NOMO-1 (cell line): ENCODE data around the gene TPST2.

ENCODE experiments used
- DNase-seq, 2 experiments: peaks; one replicate each; lab custom pipeline; 2025; ENCODE audit not compliant: unreplicated experiment in 2 of 2; lab: John Stamatoyannopoulos, UW

TPST2 gene

DNA sequence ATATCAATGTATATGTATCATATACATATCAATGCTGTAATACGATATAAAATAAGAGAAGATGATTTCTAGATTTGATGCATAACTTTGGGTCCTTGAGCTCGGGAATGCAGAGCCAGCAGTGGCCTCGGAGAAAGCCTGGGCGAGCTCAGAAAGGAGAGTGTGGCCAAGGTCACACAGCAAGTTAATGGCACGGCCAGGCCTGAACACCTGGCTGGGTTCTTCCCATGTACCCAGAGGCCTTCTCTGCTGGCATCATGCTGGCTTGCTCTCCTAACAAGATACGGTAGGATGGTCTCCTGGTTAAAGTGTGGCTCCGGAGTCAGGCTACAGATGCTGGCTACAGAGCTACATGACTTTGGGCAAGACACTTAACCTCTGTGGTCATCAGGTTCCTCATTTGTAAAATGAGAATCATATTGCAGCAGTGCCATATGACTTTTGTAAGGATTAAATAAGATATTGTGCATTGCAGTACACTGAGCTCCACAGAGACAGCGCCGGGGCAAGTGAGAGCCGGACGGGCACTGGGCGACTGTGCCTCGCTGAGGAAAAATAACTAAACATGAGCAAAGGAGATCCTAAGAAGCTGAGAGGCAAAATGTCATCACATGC, 29.9 kb downstream of the TPST2 start:
- DNase-seq = peak; percentile 43 to 65

DNA sequence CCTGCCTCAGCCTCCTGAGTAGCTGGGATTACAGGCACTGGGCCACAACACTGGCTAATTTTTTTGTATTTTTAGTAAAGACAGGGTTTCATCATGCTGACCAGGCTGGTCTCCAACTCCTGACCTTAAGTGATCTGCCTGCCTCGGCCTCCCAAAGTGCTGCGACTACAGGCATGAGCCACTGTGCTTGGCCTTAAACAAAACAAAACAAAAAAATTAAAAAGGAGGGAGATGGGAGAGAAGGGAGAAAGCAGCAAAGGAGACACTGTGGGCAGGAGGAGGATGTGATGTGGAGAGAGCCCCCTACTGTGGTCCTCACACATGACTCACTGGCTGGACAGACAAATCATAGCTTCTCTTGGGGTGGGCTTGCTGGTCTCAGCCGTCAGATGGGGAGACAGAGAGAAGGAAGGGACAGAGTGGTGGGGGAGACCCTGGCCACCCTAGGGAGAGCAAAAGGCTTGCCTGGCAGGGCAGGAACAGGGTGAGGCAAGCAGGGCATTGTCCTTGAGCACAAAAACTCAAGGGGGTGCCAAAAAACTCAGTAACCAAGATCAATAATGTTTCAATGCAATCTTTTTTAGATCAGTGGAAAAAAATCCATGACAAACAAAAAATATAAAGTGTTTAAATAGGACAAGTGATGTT, 31.6 kb downstream of the TPST2 start:
- DNase-seq = no peak

DNA sequence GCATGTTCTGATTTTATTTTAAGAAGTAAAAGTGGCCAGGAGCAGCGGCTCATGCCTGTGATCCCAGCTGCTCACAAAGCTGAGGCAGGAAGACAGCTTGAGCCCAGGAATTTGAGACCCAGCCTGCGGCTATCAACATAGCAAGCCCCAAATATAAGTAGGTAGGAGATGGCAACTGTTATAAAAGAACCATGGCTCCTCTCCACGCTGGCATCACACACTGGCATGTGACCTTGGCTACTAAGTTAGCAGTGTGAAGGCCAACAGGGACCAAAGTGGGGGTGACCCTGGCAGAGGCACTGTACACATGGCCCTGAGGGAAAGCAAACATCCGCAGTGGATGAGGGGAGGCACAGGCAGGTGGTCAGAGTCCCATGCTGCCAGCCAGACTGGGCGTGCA, 33.0 kb downstream of the TPST2 start:
- no peak for DNase-seq

DNA sequence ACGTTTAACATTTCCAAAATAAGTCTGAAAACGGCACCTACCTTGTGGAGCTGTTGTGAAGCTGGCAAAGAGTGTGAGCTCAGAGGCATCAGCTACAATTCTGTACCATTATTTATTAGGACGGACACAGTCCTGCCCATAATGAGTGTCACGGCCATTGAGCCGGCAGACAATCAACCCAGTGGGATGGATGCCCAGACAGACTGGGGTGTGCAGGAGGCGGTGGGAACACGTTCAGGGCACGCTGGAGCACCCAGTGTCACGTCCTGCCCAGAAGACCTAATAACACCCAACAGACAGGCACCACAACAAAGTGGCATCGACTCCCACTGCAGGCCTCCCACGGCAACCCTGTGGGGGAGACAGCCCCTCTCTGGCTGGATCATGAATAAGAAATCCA, 34.5 kb downstream of the TPST2 start:
- no peak for DNase-seq

DNA sequence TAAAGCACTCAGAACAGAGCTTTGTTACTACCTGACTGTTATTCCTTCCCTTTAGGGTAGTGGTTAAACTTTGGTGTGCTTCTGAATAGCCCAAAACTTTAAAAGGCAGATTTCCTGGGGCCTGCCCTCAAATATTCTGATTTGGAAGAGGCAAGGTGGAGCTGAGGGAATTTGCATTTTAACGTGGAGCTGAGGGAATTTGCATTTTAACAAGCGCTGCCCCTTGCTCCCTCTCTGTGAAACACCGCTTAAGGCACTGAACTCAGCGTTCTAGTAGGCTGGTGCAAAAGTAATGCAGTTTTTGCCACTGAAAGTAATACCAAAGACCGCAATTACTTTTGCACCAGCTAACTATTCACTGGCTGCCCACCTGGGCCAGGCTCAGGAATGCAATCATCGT, 35.0 kb downstream of the TPST2 start:
- DNase-seq = no peak

DNA sequence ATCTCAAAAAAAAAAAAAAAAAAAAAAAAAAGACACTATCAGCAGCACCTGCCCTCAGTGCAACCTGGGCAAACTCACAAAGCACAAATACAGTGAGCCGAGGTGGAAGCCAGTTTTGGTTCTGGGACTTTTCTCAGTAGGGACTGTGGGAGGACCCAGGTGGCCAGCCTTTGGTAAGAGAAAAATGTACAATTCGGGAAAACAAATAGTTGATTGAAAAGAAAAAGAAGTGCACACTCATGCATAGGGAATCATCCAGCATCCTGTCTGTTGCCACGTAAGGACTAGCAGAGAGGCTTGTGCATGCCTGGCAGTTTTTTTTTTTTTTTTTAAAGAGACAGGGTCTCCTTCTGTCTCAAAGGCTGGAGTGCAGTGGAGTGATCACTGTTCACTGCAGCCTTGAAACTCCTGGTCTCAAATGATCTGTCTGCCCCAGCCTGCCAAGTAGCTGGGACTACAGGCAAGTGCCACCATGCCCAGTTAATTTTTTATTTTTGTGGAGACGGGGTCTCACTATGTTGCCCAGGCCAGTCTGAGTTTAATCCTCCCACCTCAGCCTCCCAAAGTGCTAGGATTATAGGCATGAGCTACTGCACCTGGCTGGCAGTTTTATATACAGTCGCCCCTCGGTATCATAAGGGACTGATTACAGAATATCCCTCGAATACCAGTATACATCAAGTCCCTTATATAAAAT, 36.7 kb downstream of the TPST2 start:
- DNase-seq = no peak

DNA sequence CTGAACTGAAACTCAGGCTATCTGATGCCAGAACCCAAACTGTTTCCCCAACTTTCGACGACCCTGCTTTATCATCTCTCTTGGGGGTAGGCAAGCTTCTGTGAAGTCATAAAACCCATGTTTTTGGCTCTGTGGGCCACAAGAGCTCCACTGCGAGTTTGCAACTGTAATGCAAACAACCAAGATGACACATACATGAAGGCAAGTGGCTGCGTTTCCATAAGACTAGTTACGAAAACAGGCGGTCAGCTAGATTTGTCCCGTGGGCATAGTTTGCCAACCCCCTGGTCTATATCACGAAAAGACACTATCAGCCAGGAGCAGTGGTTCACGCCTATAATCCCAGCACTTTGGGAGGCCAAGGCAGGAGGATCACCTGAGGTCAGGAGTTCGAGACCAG, 37.5 kb downstream of the TPST2 start:
- DNase-seq = no peak

DNA sequence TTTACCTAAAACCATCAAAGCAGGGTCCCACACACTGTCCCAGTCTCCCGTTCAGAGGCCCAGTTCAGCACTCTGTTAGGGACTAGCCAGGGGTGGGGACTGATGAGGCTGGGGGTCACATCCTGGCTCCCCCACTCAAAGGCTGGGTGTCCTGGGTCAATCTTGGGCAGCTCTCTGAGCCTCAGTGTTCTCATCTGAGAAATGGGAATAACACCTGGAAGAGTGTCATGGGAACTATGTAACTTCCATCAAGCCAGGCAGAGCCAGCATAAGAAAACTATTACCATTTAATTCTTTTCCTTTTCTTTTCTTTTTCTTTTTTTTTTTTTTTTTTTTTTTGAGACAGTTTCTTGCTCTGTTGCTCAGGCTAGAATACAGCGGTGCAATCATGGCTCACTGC, 38.4 kb downstream of the TPST2 start:
- DNase-seq = no peak

DNA sequence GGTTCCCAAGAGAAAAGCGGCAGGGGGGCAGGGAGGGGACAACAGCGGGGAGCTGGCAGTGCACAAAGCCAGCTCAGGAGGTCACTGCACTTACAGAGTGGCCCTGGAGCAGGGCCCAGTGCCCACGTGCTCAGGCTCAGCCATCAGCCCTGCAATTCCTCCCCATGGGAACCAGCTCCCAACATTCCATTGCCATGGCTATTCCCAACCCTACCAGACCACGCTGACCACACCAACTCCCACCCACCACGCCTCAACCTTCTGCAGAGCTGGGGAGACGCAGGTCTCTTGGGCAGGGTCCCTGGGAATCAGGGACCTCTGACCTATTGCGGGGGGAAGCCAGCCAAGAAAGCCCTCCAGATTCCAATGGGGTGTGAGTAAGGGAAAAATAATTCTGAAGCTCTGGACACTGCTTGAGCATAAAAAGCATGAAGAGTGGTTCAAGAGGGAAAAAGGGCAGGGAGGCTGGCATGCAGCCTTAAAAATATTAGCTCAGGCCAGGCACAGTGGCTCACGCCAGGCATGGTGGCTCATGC, 39.4 kb downstream of the TPST2 start:
- DNase-seq = no peak

DNA sequence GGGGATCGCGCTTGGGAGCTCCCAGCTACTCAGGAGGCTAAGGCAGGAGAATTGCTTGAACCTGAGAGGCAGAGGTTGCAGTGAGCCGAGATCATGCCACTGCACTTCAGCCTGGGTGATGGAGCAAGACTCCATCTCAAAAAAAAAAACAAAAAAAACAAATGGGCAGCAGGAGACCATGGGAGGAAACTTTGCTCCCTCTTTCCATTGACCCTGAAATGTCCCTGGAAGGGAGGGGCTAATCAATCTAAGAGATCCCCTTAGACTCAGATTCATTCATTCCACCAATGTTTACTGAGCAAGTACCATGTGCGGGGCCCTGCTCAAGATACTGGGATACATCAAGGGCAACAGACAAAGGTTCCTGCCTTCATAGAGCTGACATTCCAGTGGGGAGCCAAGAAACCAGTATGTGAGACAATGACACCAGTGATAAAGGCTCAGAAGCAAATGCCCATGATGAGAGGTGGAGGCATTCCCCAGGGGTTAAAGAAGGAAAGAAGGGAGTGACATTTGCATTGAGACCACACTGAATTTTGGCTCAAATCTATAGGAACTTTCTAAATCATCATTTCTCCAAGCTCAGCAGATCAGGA, 39.9 kb downstream of the TPST2 start:
- no peak for DNase-seq

DNA sequence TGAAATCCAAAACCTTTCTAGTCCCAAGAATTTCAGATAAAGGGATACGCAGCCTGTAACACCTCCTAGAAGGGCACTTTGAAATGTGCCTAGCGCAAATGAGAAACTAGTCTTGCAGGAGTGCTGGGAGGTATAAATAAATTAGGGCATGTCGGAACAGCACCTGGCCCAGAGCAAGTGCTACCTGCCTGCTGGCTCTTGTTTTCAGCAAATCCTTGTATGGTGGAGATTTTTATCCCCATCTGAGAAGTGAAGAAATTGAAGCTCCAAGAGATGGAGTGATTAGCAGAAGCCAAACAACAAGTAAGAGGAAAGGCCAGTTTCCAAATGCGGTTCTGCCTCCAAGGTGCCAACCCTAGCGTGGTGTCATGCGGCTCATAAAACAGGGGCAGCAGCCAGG, 40.9 kb downstream of the TPST2 start:
- no peak for DNase-seq

DNA sequence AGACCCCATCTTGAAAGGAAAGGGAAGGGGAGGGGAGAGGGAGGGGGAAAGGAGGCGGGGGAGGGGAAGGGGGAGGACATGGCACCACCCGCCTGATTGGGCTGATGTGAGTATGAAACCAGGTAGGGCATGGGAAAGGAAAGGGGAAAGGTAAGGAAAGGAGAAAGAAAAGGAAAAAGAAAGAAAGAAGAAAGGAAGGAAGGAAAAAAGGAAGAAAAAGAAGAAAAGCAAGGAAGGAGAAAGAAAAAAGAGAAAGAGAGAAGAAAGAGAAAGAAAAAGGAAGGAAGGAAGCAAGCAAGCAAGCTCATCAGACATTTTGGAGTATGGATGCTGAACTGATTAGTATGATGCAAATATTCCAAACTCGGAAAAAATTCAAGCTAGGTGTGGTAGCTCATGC, 41.6 kb downstream of the TPST2 start:
- no peak for DNase-seq

DNA sequence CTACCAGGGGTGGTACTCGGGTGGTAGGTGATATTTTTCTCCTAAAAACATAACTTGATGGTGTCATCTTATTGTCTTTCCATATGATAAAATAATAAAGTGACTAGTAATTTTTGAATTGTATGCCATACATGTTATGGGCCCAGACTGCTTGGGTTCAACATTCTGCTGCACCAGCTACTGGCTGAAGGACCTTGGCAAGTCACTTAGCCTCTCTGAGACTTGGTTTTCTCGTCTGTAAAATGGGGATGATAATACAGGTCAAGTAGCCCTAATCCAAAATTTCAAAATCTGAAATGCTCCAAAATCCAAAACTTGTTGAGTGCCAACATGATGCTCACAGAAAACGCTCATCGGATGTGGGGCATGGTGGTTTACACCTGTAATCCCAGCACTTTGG, 42.1 kb downstream of the TPST2 start:
- no peak for DNase-seq

DNA sequence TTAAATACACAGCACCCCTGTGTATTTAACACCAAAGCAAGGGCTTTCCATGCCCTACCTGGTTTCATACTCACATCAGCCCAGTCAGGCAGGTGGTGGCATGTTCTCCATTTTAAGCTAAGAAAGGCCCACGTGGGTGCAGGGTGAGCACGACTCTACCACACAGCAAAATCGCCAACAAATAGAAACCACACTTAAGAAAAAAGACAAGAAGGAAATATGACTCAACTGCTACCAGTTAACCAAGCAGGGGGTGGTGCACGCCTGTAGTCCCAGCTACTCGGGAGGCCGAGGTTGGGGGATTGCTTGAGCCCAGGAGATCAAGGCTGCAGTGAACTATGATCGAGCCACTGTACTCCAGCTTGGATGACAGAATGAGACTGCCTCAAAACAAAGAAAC, 42.5 kb downstream of the TPST2 start:
- peak in 1 of 2 experiments; percentile 16 for DNase-seq

DNA sequence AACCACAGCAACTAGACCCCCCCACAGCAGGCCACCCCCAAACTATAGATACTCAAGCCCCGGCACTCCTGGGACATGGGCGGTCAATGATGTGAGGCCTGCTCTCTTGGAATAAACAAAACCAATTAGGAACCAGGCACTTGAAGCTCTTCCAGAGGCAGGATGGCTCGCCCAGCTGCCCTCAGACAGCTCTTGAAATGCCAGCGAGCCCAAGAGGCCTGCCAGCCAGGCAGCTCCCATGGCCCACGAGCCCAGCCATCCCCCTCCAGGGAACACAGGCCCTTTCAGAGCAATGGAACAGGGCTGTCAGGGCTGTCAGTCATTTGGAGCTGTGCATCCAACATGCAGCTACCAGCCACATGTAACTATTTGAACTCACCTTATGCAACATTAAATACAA, 43.6 kb downstream of the TPST2 start:
- DNase-seq = no peak

DNA sequence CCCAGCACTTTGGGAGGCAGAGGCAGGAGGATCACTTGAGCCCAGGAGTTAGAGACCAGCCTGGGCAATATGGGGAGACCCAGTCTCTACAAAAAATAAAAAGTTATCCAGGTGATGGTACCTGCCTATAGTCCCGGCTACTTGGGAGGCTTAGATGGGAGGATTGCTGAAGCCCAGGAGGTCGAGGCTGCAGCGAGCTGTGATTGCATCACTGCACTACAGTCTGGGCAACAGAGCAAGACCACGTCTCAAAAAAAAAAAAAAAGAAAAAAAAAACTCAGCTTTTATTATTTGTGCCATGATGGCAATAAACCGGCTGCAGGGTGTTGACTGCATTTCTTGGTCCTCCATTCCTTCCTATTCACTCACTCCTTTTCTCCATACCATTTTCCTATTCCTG, 44.1 kb downstream of the TPST2 start:
- DNase-seq = no peak

DNA sequence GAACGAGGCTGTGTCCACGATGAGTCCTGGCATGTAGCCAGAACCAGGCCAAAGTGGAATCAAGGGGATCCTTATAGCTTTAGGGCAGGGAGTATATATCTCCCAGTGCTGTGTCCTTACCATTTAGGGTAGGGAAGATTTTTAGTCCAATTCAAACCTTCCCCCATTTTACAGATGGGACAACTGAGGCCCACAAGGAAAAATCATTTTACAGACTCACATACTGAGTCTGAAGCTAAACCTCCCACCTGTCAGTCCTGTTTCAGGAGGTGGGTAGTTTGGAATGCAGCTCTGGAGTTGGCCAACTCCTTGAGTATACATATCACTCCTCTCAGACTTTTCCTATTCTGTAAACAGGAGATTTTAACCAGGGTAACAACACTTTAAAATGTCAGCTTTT, 44.5 kb downstream of the TPST2 start:
- no peak for DNase-seq

DNA sequence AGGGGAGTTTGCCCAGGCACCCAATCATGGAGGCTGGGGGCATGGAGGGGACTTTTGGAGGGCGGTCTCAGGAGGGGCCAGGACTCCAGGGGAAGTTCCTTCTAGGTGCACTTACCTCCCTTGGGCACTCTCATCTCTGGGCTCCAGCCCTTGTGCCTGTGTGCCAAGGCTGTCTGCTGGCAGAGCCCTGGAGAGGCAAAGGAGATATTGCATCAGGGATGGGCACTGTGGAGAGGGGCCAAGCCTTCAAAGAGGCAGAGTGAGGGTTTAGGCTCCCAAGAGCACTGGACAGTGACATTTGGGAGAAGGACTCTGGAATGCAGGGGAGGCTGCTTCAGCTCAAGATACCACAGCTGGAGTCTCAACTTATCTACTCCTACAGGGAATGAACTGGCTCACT, 45.4 kb downstream of the TPST2 start:
- DNase-seq = no peak

DNA sequence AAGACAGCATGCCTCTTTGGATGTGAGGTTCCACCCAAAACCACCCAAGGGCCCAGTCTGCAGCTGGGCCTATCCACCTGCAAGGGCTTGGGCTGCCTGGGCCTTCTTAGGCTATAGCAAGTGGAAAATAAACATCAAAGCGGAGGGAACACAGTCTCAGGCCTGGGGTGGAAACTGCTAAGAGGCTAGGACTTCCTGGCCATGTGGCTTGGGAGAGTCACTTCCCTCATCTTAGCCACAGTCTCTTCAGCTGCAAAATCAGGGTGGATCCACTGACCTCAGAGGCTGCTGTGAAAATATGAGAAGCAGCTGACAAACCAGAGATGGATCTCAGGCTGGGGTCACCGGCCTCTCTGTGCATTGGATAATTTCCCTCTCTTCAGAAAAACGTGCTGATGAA, 47.1 kb downstream of the TPST2 start:
- DNase-seq = peak; percentile 10 to 62

DNA sequence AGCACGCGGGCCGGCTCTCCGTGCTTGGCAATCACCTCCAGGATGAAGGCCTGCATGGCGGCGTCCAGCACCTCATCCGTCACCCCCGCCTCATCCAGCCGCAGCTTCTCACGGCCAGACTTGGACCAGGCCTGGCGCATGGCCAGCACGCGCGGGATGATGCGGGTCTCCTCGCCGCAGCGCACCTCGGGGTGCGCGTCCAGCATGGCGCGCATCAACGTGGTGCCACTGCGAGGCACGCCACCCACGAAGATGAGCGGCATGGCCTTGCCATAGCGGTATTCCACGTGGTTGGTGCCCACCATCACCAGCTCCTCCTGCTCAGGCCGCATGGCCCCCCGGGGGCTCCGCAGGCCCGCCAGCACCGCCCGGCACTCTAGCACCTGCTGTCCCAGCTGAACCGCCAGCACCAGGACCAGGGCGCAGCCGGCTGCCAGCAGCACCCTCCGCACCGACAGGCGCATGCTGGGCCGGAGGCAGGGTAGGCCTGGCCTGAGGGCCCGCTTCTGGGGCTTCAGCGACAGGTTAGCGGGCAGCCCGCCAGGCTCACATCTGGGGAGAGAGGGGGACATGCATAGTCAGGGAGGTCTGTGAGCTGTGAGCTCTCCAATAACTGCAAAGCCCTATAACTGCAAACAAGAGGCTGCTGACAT, 48.6 kb downstream of the TPST2 start:
- no peak for DNase-seq

DNA sequence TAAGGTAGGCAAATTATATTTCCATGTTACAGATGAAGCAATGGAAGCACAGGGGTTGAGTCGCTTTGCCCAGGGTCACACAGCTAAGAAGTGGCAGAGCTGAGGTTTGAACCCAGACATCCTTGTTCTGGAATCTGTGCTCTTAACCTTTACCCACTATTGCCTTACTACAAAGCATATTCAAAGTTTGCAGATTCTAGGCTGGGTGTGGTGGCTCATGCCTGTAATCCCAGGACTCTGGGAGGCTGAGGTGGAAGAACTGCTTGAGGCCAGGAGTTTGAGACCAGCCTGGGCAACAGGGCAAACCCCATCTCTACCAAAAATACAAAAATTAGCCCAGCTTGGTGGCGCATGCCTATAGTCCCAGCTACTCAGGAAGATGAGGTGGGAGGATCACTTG, 49.8 kb downstream of the TPST2 start:
- no peak for DNase-seq
